Endothelial cell of umbilical vein (primary cell): ENCODE measurements around the gene EPHA4. TPM values are rescaled to one million over a fixed set of nuclear protein-coding genes. Genes with fewer than 3 reads are reported as not detected.

Experiments
- BruUV-seq: library from RNA; stranded (reverse); fragments of 400-500 nt; replicated peaks from 2 replicates; lab custom pipeline; 2021; lab: Mats Ljungman, UMichigan
- CTCF ChIA-PET: fragments of 300-600, 350-600 bp; sonication (Branson Sonifier 250); formaldehyde crosslinking; loops from one replicate; lab custom pipeline; 2021; ENCODE audit warnings: antibody characterized with exemption, inconsistent platforms; lab: Charles Lee
- POLR2A ChIA-PET: fragments of 300-600, 350-600 bp; sonication (Branson Sonifier 250); formaldehyde crosslinking; loops from one replicate; lab custom pipeline; 2021; ENCODE audit warnings: antibody characterized with exemption, inconsistent platforms; lab: Charles Lee
- DNase-seq: peaks from one replicate; pipeline ENCODE4 v3.0.0-alpha.2; 2011; ENCODE audit warnings: low read depth, low spot score
- FAIRE-seq: peaks from 2 replicates; lab custom pipeline; 2011; peaks lifted over from hg19 to GRCh38; lab: Jason Lieb, UNC
- H2AFZ ChIP-seq: 2 replicates; pipeline ENCODE4 v1.6.0; 2012; ENCODE audit warnings: low read depth, low read length, control low read depth, inconsistent platforms
- H3K27ac ChIP-seq: 2 replicates; pipeline ENCODE4 v1.5.1; 2011; ENCODE audit warnings: low read depth, mild to moderate bottlenecking, control low read depth, low read length, moderate library complexity; ENCODE audit not compliant: insufficient read depth
- H3K27me3 ChIP-seq, 2 experiments: 2 replicates each; pipeline versions ENCODE4 v1.6.0 to v1.6.1; 2011; ENCODE audit warnings: low read length in 2 of 2, mixed read lengths in 1 of 2; ENCODE audit not compliant: control insufficient read depth in 2 of 2, insufficient read depth in 2 of 2
- H3K36me3 ChIP-seq, 2 experiments: 2 replicates in 1 of 2; 3 replicates in 1 of 2; pipeline ENCODE4 v1.5.1; 2011; ENCODE audit warnings: low read length in 2 of 2, mild to moderate bottlenecking in 1 of 2, moderate library complexity in 1 of 2; ENCODE audit not compliant: control insufficient read depth in 2 of 2, insufficient read depth in 2 of 2; ENCODE audit errors: extremely low read depth in 1 of 2
- H3K4me1 ChIP-seq: 3 replicates; pipeline ENCODE4 v1.5.1; 2011; ENCODE audit warnings: mild to moderate bottlenecking, low read length; ENCODE audit not compliant: control insufficient read depth, insufficient read depth; ENCODE audit errors: extremely low read depth
- H3K4me2 ChIP-seq: 2 replicates; pipeline ENCODE4 v1.6.1; 2011; ENCODE audit warnings: low read length, control low read depth, mixed read lengths; ENCODE audit not compliant: insufficient read depth
- H3K4me3 ChIP-seq, 3 experiments: fragments of 200-600 bp in 1 of 3; sonication (generic), shearing (Covaris generic) in 1 of 3; replicated peaks in 1 of 3; 2 replicates each; pipeline ENCODE4 v1.5.1; 2011 to 2016; ENCODE audit warnings: control low read depth in 3 of 3, low read length in 3 of 3, mild to moderate bottlenecking in 2 of 3, inconsistent platforms in 1 of 3, low read depth in 1 of 3, moderate library complexity in 1 of 3; ENCODE audit not compliant: insufficient read depth in 1 of 3
- H3K79me2 ChIP-seq: 2 replicates; pipeline ENCODE4 v1.6.0; 2012; ENCODE audit warnings: low read length, inconsistent platforms; ENCODE audit not compliant: control insufficient read depth, insufficient read depth
- H3K9ac ChIP-seq: replicated peaks from 2 replicates; pipeline ENCODE3; 2011; ENCODE audit warnings: low read length, control low read depth; ENCODE audit not compliant: insufficient read depth; ENCODE audit errors: extremely low read depth
- H3K9me1 ChIP-seq: replicated peaks from 3 replicates; pipeline ENCODE4 v1.6.0; 2011; ENCODE audit warnings: mild to moderate bottlenecking, low read length; ENCODE audit not compliant: control insufficient read depth, insufficient read depth; ENCODE audit errors: extremely low read depth
- H3K9me3 ChIP-seq: replicated peaks from 2 replicates; pipeline ENCODE4 v1.5.1; 2012; ENCODE audit warnings: low read length, inconsistent platforms; ENCODE audit not compliant: control insufficient read depth, insufficient read depth
- H4K20me1 ChIP-seq: replicated peaks from 2 replicates; pipeline ENCODE3; 2011; ENCODE audit warnings: mild to moderate bottlenecking, low read length; ENCODE audit not compliant: control insufficient read depth, insufficient read depth; ENCODE audit errors: extremely low read depth
- EZH2 ChIP-seq: IDR thresholded peaks from 2 replicates; pipeline ENCODE4 v1.6.1; 2012; ENCODE audit warnings: borderline replicate concordance, low read depth, mild to moderate bottlenecking, moderate library complexity, low read length, inconsistent platforms; ENCODE audit not compliant: severe bottlenecking
- FOS ChIP-seq: IDR thresholded peaks from 2 replicates; pipeline ENCODE4 v1.6.1; 2011; ENCODE audit warnings: mild to moderate bottlenecking, low read length, moderate library complexity, borderline replicate concordance; ENCODE audit not compliant: insufficient read depth
- GATA2 ChIP-seq: IDR thresholded peaks from 2 replicates; pipeline ENCODE4 v1.7.0; 2011; ENCODE audit warnings: low read depth, mild to moderate bottlenecking, moderate library complexity, mixed read lengths, low read length; ENCODE audit not compliant: insufficient read length, insufficient read depth
- JUN ChIP-seq: IDR thresholded peaks from 2 replicates; pipeline ENCODE4 v1.6.1; 2011; ENCODE audit warnings: borderline replicate concordance, low read depth; ENCODE audit not compliant: insufficient read length, insufficient read depth
- MYC ChIP-seq: IDR thresholded peaks from one replicate; pipeline ENCODE4 v1.6.1; 2011; ENCODE audit warnings: mild to moderate bottlenecking, low read depth, low read length
- POLR2A ChIP-seq: IDR thresholded peaks from 2 replicates; pipeline ENCODE4 v1.6.1; 2012; ENCODE audit warnings: low read depth, mild to moderate bottlenecking, control low read depth, low read length
- POLR2AphosphoS5 ChIP-seq: IDR thresholded peaks from 2 replicates; pipeline ENCODE4 v1.6.1; 2012; ENCODE audit warnings: low read depth, mild to moderate bottlenecking, control low read depth, low read length, moderate library complexity; ENCODE audit not compliant: insufficient read depth
- dilution Hi-C: fragments of 300-500 bp; cut with MboI; formaldehyde crosslinking; loops from one replicate; pipeline ENCODE4 v1.15.0; 2019; ENCODE audit warnings: low sequenced_read_pairs; ENCODE audit not compliant: extremely low pct_ligation_motif_present
- intact Hi-C: fragments of 100-400 bp; cut with micrococcal nuclease; formaldehyde crosslinking; loops from one replicate; pipeline ENCODE4 v1.10.0; 2022
- polyA plus RNA-seq, 4 experiments: library from polyadenylated mRNA; depleted of rRNA in 3 of 4; stranded (reverse) in 3 of 4; unstranded in 1 of 4; fragments of >200 nt; gene quantifications; 2 replicates each; pipeline versions ENCODE4 v1.2.1 to v1.2.3, GENCODE V29; 2011 to 2012; ENCODE audit warnings: missing spikeins in 1 of 4
- total RNA-seq: library from RNA; stranded (reverse); gene quantifications from 2 replicates; pipeline ENCODE4 v1.2.3, GENCODE V29; 2021
- TF ChIP-seq, protein P1 (sequence below), 2 donors: IDR thresholded peaks; 1 replicate in 1 of 2; 2 replicates in 1 of 2; pipeline ENCODE4 v1.5.1; 2011; ENCODE audit warnings: low read length in 2 of 2, mild to moderate bottlenecking in 2 of 2, moderate library complexity in 2 of 2, control low read depth in 1 of 2, inconsistent platforms in 1 of 2, low read depth in 1 of 2; ENCODE audit not compliant: insufficient read depth in 1 of 2; ENCODE audit errors: extremely low read depth in 1 of 2
- TF ChIP-seq, protein P2 (sequence below): IDR thresholded peaks from 2 replicates; pipeline ENCODE4 v1.6.1; 2011; ENCODE audit not compliant: insufficient read depth, insufficient read length

EPHA4 gene
- total and polyA plus RNA-seq, 2 donors (not counting 3 experiments of a cell fraction or from before 2014, with no cell fraction given), result 11.9 to 19.8 TPM

DNA sequence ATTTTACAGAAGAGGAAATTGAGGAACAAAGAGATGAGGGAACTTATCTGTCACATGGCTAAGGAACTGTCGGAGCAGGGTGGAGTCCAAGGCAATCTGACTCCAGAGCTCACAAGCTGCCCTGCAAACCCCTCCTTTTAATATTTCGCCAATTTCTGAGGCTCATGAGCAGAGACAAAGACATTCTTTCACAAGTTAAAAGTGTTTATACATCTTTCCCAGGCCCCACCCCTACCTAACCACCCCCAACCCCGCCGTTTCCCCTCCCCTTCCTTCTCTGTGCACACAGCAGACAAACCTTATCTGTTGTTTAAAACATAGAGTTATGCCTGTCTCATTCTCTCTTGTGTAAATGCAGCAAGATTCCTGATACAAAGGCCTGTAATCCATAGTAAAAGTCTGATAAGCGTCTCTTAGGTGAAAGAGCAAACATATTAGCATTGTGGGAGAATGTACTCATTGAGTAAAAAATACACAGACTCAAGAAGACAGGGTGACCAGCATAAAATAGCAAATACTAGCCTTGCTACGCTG, 44.3 kb downstream of the EPHA4 start:
- FAIRE-seq (peak; percentile 15), DNase-seq (peak; percentile 68)
- dilution Hi-C loops (no loop called here), intact Hi-C loops (loop anchor here (1.0 kb wide), 2 partner anchors 10 to 26 kb away; no protein-coding TSS in a partner anchor)
- Histone ChIP-seq H3K27me3 (no peaks in the 10 kb centered on the region), H4K20me1 (no peaks in the 10 kb centered on the region), H3K9ac (peak overlapping the region; percentile 67), H3K9me3 (no peaks in the 10 kb centered on the region), H3K27ac (peak overlapping the region; percentile 88), H3K4me3 (no peak overlapping the region), H3K79me2 (no peaks in the 10 kb centered on the region), H3K4me1 (peaks cover 41% of the 10 kb centered on the region), H3K9me1 (no peaks in the 10 kb centered on the region), H3K36me3 (no peaks in the 10 kb centered on the region), H3K4me2 (peak overlapping the region; percentile 46), H2AFZ (peak overlapping the region; percentile 69)
- TF ChIP-seq FOS (no peak), GATA2 (no peak), EZH2 (no peak), MYC (no peak), POLR2AphosphoS5 (no peak), POLR2A (no peak), JUN (no peak)
- TF ChIP-seq, protein P1, sequence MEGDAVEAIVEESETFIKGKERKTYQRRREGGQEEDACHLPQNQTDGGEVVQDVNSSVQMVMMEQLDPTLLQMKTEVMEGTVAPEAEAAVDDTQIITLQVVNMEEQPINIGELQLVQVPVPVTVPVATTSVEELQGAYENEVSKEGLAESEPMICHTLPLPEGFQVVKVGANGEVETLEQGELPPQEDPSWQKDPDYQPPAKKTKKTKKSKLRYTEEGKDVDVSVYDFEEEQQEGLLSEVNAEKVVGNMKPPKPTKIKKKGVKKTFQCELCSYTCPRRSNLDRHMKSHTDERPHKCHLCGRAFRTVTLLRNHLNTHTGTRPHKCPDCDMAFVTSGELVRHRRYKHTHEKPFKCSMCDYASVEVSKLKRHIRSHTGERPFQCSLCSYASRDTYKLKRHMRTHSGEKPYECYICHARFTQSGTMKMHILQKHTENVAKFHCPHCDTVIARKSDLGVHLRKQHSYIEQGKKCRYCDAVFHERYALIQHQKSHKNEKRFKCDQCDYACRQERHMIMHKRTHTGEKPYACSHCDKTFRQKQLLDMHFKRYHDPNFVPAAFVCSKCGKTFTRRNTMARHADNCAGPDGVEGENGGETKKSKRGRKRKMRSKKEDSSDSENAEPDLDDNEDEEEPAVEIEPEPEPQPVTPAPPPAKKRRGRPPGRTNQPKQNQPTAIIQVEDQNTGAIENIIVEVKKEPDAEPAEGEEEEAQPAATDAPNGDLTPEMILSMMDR (IDR thresholded peaks at IDR 0.05; ENCODE audit: extremely low read depth in 1 of 2, insufficient read depth in 1 of 2, low read depth in 1 of 2, low read length in 2 of 2), result no peak
- TF ChIP-seq, protein P2, sequence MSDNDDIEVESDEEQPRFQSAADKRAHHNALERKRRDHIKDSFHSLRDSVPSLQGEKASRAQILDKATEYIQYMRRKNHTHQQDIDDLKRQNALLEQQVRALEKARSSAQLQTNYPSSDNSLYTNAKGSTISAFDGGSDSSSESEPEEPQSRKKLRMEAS, result no peak
- BruUV-seq, result no TSS peak
- POLR2A ChIA-PET, result no interaction called here
- CTCF ChIA-PET, result interaction anchor here (1.3 kb wide), 1 partner anchor 45 kb away, joined by 3 read pairs; no protein-coding TSS in a partner anchor
